Esophagus squamous epithelium (tissue), 4 donors: ENCODE results near the gene SOCS1.

ENCODE experiments used
- POLR2A ChIP-seq, 4 donors: fragments of 450-650 bp; IDR thresholded peaks; one replicate each; pipeline ENCODE4 v1.6.1; 2017; ENCODE audit warnings: antibody characterized with exemption in 4 of 4, mild to moderate bottlenecking in 4 of 4, moderate library complexity in 3 of 4
- TF ChIP-seq, protein P1 (sequence below), 6 experiments: fragments of 450-650 bp in 4 of 6; fragments of 200-600 bp in 2 of 6; sonication (generic) in 2 of 6; IDR thresholded peaks; one replicate each; pipeline ENCODE4 v1.5.1; 2016 to 2019; ENCODE audit warnings: antibody characterized with exemption in 6 of 6, mild to moderate bottlenecking in 4 of 6, moderate library complexity in 4 of 6

DNA sequence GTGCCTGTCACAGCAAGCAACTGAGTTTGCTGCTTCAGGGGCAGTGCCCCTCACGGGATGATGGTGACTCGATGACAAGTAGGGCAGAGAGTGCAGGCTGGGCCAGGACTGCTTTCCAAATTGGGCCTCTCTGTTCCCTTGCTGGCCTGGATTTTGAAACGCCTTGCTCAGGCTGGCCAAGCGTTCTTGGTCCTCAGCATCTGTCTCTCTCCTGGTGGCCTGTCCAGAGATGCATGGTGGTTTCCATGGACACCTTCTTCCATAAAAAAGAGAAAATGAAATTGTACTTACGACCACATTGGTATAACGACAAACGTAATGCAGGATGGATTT, 44.5 kb upstream of the SOCS1 start:
- TF ChIP-seq, protein P1, sequence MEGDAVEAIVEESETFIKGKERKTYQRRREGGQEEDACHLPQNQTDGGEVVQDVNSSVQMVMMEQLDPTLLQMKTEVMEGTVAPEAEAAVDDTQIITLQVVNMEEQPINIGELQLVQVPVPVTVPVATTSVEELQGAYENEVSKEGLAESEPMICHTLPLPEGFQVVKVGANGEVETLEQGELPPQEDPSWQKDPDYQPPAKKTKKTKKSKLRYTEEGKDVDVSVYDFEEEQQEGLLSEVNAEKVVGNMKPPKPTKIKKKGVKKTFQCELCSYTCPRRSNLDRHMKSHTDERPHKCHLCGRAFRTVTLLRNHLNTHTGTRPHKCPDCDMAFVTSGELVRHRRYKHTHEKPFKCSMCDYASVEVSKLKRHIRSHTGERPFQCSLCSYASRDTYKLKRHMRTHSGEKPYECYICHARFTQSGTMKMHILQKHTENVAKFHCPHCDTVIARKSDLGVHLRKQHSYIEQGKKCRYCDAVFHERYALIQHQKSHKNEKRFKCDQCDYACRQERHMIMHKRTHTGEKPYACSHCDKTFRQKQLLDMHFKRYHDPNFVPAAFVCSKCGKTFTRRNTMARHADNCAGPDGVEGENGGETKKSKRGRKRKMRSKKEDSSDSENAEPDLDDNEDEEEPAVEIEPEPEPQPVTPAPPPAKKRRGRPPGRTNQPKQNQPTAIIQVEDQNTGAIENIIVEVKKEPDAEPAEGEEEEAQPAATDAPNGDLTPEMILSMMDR (IDR thresholded peaks at IDR 0.05): no peak
- no peak for TF ChIP-seq POLR2A (IDR thresholded peaks at IDR 0.05)
